HepG2 (cell line): ENCODE data around the gene EFL1. TPM values are rescaled to one million over a fixed set of nuclear protein-coding genes. Genes with fewer than 3 reads are reported as not detected.

ENCODE experiments used
- ATAC-seq: fragments of 200-7000 bp; cut with Tn5 transposase; 3 replicates; pipeline ENCODE4 v1.9.1; 2020; ENCODE audit warnings: mild to moderate bottlenecking, moderate library complexity
- BruUV-seq: library from RNA; stranded (reverse); fragments of 400-500 nt; replicated peaks from 2 replicates; lab custom pipeline; 2021; lab: Mats Ljungman, UMichigan
- CTCF ChIA-PET: fragments of 300-600 bp; formaldehyde crosslinking; extraction: SDS; loops from one replicate; lab custom pipeline; 2021; ENCODE audit warnings: low total read pairs, inconsistent platforms, low intra/inter-chr PET ratio; lab: Yijun Ruan, JAX
- POLR2A ChIA-PET: fragments of 350-600 bp; sonication (Branson Sonifier 250); formaldehyde crosslinking; loops from one replicate; lab custom pipeline; 2020; ENCODE audit warnings: antibody characterized with exemption, inconsistent platforms; lab: Yijun Ruan, JAX
- DNase-seq: peaks from one replicate; pipeline ENCODE4 v3.0.0-alpha.2; 2015; ENCODE audit warnings: low spot score
- FAIRE-seq: peaks from 3 replicates; lab custom pipeline; 2011; peaks lifted over from hg19 to GRCh38; lab: Jason Lieb, UNC
- H2AFZ ChIP-seq: one replicate; pipeline ENCODE4 v1.6.1; 2011; ENCODE audit warnings: low read length, inconsistent platforms
- H3K27ac ChIP-seq: fragments of 300-600 bp; 3 replicates; pipeline ENCODE4 v1.8.0; 2011; ENCODE audit warnings: mixed run types, mild to moderate bottlenecking, mixed read lengths, low read length, inconsistent platforms; ENCODE audit not compliant: insufficient read depth; ENCODE audit errors: extremely low read length
- H3K27me3 ChIP-seq, 2 experiments: fragments of 200-600 bp in 1 of 2; 2 replicates in 1 of 2; 3 replicates in 1 of 2; pipeline versions ENCODE4 v1.6.0 to v1.8.0; 2011; ENCODE audit warnings: low read length in 2 of 2, mild to moderate bottlenecking in 2 of 2, moderate library complexity in 2 of 2, inconsistent platforms in 1 of 2; ENCODE audit not compliant: insufficient read depth in 2 of 2, control insufficient read depth in 1 of 2
- H3K36me3 ChIP-seq, 2 experiments: fragments of 200-600 bp in 1 of 2; replicated peaks in 1 of 2; 2 replicates in 1 of 2; 3 replicates in 1 of 2; pipeline versions ENCODE4 v1.5.1 to v1.8.0; 2011; ENCODE audit warnings: low read length in 2 of 2, inconsistent platforms in 1 of 2; ENCODE audit not compliant: insufficient read depth in 2 of 2, control insufficient read depth in 1 of 2
- H3K4me1 ChIP-seq: 2 replicates; pipeline ENCODE4 v1.5.1; 2012; ENCODE audit warnings: low read length, inconsistent platforms; ENCODE audit not compliant: insufficient read depth
- H3K4me2 ChIP-seq: 2 replicates; pipeline ENCODE4 v1.6.0; 2011; ENCODE audit warnings: low read depth, low read length, inconsistent platforms
- H3K4me3 ChIP-seq, 3 experiments: fragments of 200-600 bp in 1 of 3; sonication (generic), shearing (Covaris generic) in 1 of 3; replicated peaks in 1 of 3; 2 replicates each; pipeline ENCODE4 v1.5.1; 2011 to 2016; ENCODE audit warnings: low read length in 3 of 3, inconsistent platforms in 2 of 3, low read depth in 2 of 3, mild to moderate bottlenecking in 2 of 3, control low read depth in 1 of 3, mixed read lengths in 1 of 3; ENCODE audit not compliant: insufficient read depth in 1 of 3
- H3K79me2 ChIP-seq: one replicate; pipeline ENCODE4 v1.6.1; 2011; ENCODE audit warnings: low read length, inconsistent platforms; ENCODE audit not compliant: insufficient read depth
- H3K9ac ChIP-seq: 2 replicates; pipeline ENCODE4 v1.6.0; 2011; ENCODE audit warnings: mild to moderate bottlenecking, low read depth, low read length, inconsistent platforms; ENCODE audit not compliant: insufficient read depth
- H3K9me3 ChIP-seq: 2 replicates; pipeline ENCODE4 v1.5.1; 2012; ENCODE audit warnings: mild to moderate bottlenecking, low read length
- H4K20me1 ChIP-seq: 2 replicates; pipeline ENCODE4 v1.6.0; 2011; ENCODE audit warnings: inconsistent platforms, mild to moderate bottlenecking, low read length, moderate library complexity; ENCODE audit not compliant: insufficient read depth
- CBX2 ChIP-seq, 2 experiments: fragments of 200-600 bp in 1 of 2; sonication (generic); formaldehyde crosslinking in 1 of 2; IDR thresholded peaks; 2 replicates each; pipeline versions ENCODE4 v1.7.0 to v1.8.1; 2018 to 2022; ENCODE audit warnings: low read depth in 2 of 2, low read length in 1 of 2, mild to moderate bottlenecking in 1 of 2, missing genetic modification reagents in 1 of 2
- ERF ChIP-seq: IDR thresholded peaks from 2 replicates; pipeline ENCODE4 v1.6.1; 2018; ENCODE audit warnings: missing biosample characterization, missing genetic modification reagents
- GATAD1 ChIP-seq: IDR thresholded peaks from 2 replicates; pipeline ENCODE4 v1.6.1; 2016; ENCODE audit warnings: missing genetic modification reagents, missing compliant biosample characterization
- GZF1 ChIP-seq: sonication (generic); formaldehyde crosslinking; IDR thresholded peaks from 2 replicates; pipeline ENCODE4 v1.5.1; 2020; ENCODE audit warnings: mild to moderate bottlenecking, missing genetic modification reagents
- POGK ChIP-seq: sonication (generic); formaldehyde crosslinking; conservative IDR thresholded peaks from 2 replicates; pipeline ENCODE4 v1.8.0; 2022; ENCODE audit warnings: mild to moderate bottlenecking, moderate library complexity, missing genetic modification reagents
- RELA ChIP-seq: sonication (generic); formaldehyde crosslinking; IDR thresholded peaks from 2 replicates; pipeline ENCODE4 v1.4.0; 2020; ENCODE audit warnings: missing genetic modification reagents
- REST ChIP-seq, 2 experiments: IDR thresholded peaks; 2 replicates each; pipeline ENCODE4 v1.6.1; 2011 to 2012; ENCODE audit warnings: low read length in 2 of 2, borderline replicate concordance in 1 of 2, low read depth in 1 of 2, mild to moderate bottlenecking in 1 of 2, moderate library complexity in 1 of 2
- TFDP2 ChIP-seq: sonication (generic); formaldehyde crosslinking; IDR thresholded peaks from 2 replicates; pipeline ENCODE4 v1.4.0; 2020; ENCODE audit warnings: missing genetic modification reagents
- ZNF101 ChIP-seq: sonication (generic); formaldehyde crosslinking; IDR thresholded peaks from 2 replicates; pipeline ENCODE4 v1.4.0; 2020; ENCODE audit warnings: mild to moderate bottlenecking, low read depth, missing genetic modification reagents, borderline replicate concordance
- ZNF317 ChIP-seq: sonication (generic); formaldehyde crosslinking; IDR thresholded peaks from 2 replicates; pipeline ENCODE4 v1.5.0; 2020; ENCODE audit warnings: mild to moderate bottlenecking, missing genetic modification reagents
- ZNF329 ChIP-seq: sonication (generic); formaldehyde crosslinking; IDR thresholded peaks from 2 replicates; pipeline ENCODE4 v1.9.0; 2021; ENCODE audit warnings: low read depth, mild to moderate bottlenecking, missing genetic modification reagents
- ZNF577 ChIP-seq: sonication (generic); formaldehyde crosslinking; IDR thresholded peaks from 2 replicates; pipeline ENCODE4 v1.4.0; 2020; ENCODE audit warnings: mild to moderate bottlenecking, low read depth, missing genetic modification reagents, borderline replicate concordance
- WGBS: methylation state at CpG from one replicate; pipeline ENCODE4 v1.1.6; 2017; ENCODE audit warnings: low lambda C conversion rate; 5-methylcytosine and 5-hydroxymethylcytosine counted together
- in situ Hi-C: cut with HindIII; loops from 2 replicates; pipeline ENCODE4 v1.10.0; 2017; ENCODE audit warnings: low pct_unique_long_range_greater_than_20kb; ENCODE audit not compliant: extremely low pct_ligation_motif_present
- intact Hi-C: fragments of 100-400 bp; cut with micrococcal nuclease; formaldehyde crosslinking; loops from one replicate; pipeline ENCODE4 v1.10.0; 2022; ENCODE audit not compliant: unreplicated experiment
- polyA plus RNA-seq, 8 experiments: library from polyadenylated mRNA; depleted of rRNA in 3 of 8; stranded (reverse) in 7 of 8; unstranded in 1 of 8; fragments of >200 nt; fragmentation: Illumina TruSeq in 4 of 8; extraction: Trizol in 4 of 8; gene quantifications; 2 replicates each; pipeline versions ENCODE4 v1.2.1 to v1.2.3, GENCODE V29; 2011 to 2016; ENCODE audit warnings: low read depth in 4 of 8, missing spikeins in 1 of 8, mixed read lengths in 1 of 8; ENCODE audit not compliant: insufficient read depth in 1 of 8
- total RNA-seq, 5 experiments: library from RNA; depleted of rRNA; stranded (reverse); fragments of >200 nt; fragmentation: Illumina TruSeq; extraction: Trizol; gene quantifications; 2 replicates each; pipeline ENCODE4 v1.2.3, GENCODE V29; 2016; ENCODE audit warnings: low read depth in 1 of 5

Gene EFL1
- total and polyA plus RNA-seq, 2 of the 13 experiments (the other 11 are each of a cell fraction or from before 2014, with no cell fraction given) = 6.4 to 12.0 TPM

GRCh38 chr15:82177291-82178010, 85.1 kb downstream of the EFL1 start (continued):
- TF ChIP-seq ZNF101 (CRISPR knock-in tag) = no peak
- TF ChIP-seq, all 625 proteins: peak for 0

GRCh38 chr15:82176542-82176941, 86.0 kb downstream of the EFL1 start:
- no TSS peak for BruUV-seq
- ATAC-seq = no peak
- ChIA-PET POLR2A (no interaction called here), CTCF (no interaction called here)
- no peaks in the 10 kb centered on the region for H3K9me3 ChIP-seq
- H3K4me1 ChIP-seq = no peaks in the 10 kb centered on the region
- intact Hi-C loops (no loop called here), in situ Hi-C loops (no loop called here)
- FAIRE-seq = no peak
- no peaks in the 10 kb centered on the region for H3K27me3 ChIP-seq
- H3K79me2 ChIP-seq = no peaks in the 10 kb centered on the region
- no peaks in the 10 kb centered on the region for H3K36me3 ChIP-seq
- no peaks in the 10 kb centered on the region for H4K20me1 ChIP-seq
- WGBS = 95% methylated on average over 2 of the region's 2 CpGs
- no peak overlapping the region for H3K27ac ChIP-seq
- H2AFZ ChIP-seq = no peak overlapping the region
- DNase-seq = no peak
- no peak overlapping the region for H3K4me3 ChIP-seq
- no peak overlapping the region for H3K4me2 ChIP-seq
- H3K9ac ChIP-seq = no peak overlapping the region
- TF ChIP-seq TFDP2 (CRISPR knock-in tag) = no peak
- TF ChIP-seq GZF1 = no peak
- no peak for TF ChIP-seq ZNF329
- no peak for TF ChIP-seq RELA (CRISPR knock-in tag)
- TF ChIP-seq ZNF317 = no peak
- TF ChIP-seq GATAD1 (CRISPR knock-in tag) = no peak
- no peak for TF ChIP-seq ZNF577
- no peak for TF ChIP-seq POGK (CRISPR knock-in tag)
- TF ChIP-seq ERF = no peak
- TF ChIP-seq REST (IDR thresholded peaks at IDR 0.05; ENCODE audit: borderline replicate concordance in 1 of 2, low read depth in 1 of 2, low read length in 2 of 2) = no peak
- TF ChIP-seq CBX2 (IDR thresholded peaks at IDR 0.05; ENCODE audit: low read depth, low read length) = no peak
- no peak for TF ChIP-seq CBX2 (CRISPR knock-in tag; IDR thresholded peaks at IDR 0.05; ENCODE audit: low read depth)
